Measurements from ENCODE around the gene TSC22D4. TPM values are rescaled to one million over a fixed set of nuclear protein-coding genes. Genes with fewer than 3 reads are reported as not detected.

TSC22D4 gene
- total and polyA plus RNA-seq, 2 experiments from 2014 or later: 14.6 to 24.9 TPM

GRCh38 chr7:100425347-100425746, 53.7 kb downstream of the TSC22D4 start:
- no peak for TF ChIP-seq ZNF331 (CRISPR knock-in tag; IDR thresholded peaks at IDR 0.05; ENCODE audit: low read depth)
- TF ChIP-seq EZH2phosphoT487 (IDR thresholded peaks at IDR 0.05; ENCODE audit: unreplicated experiment): no peak
- TF ChIP-seq ETS1 (IDR thresholded peaks at IDR 0.05): no peak
- no peak for TF ChIP-seq CREB1 (CRISPR knock-in tag; IDR thresholded peaks at IDR 0.05; ENCODE audit: low read depth)
- no peak for TF ChIP-seq POLR2AphosphoS5 (IDR thresholded peaks at IDR 0.05; ENCODE audit: low read depth)
- TF ChIP-seq CTCF (conservative IDR thresholded peaks at IDR 0.05; ENCODE audit: low read depth in 2 of 2): no peak
- TF ChIP-seq ZNF462 (CRISPR knock-in tag; IDR thresholded peaks at IDR 0.05): no peak
- no peak for TF ChIP-seq NANOG (IDR thresholded peaks at IDR 0.05; ENCODE audit: borderline replicate concordance)

More at GRCh38 chr7:100425347-100425746, 53.7 kb downstream of the TSC22D4 start:
- Histone ChIP-seq H3K9me2 (ENCODE audit: insufficient read depth) (0 out of 2 replicates have a peak, but pooled peaks cover 3% of the 10 kb centered on the region), H3K4me2 (no peak overlapping the region), H3K79me2 (replicated peaks; ENCODE audit: insufficient read depth) (peaks cover 2% of the 10 kb centered on the region), H3K27ac (ENCODE audit: low read depth) (no peak overlapping the region), H3K36me3 (ENCODE audit: insufficient read depth) (no peaks in the 10 kb centered on the region), H2AFZ (no peak overlapping the region), H3K27me3 (ENCODE audit: insufficient read depth) (peaks cover 9% of the 10 kb centered on the region), H3K4me1 (ENCODE audit: insufficient read depth) (no peaks in the 10 kb centered on the region), H3F3A (replicated peaks; ENCODE audit: low read depth) (no peaks in the 10 kb centered on the region), H3K4me3 (no peak overlapping the region), H4K20me1 (replicated peaks; ENCODE audit: insufficient read depth) (no peaks in the 10 kb centered on the region)
- H3K9me3 Mint-ChIP-seq: peaks cover 20% of the 10 kb centered on the region; the same call in 2 of the 3 replicates
- H3K4me1 Mint-ChIP-seq: peaks cover under 1% of the 10 kb centered on the region; the same call in 2 of the 3 replicates
- H3K36me3 Mint-ChIP-seq (ENCODE audit: low read depth): peaks cover 9% of the 10 kb centered on the region
- peaks cover 30% of the 10 kb centered on the region for H3K27me3 Mint-ChIP-seq (ENCODE audit: insufficient read depth, low read depth, poor library complexity)
- H3K27ac Mint-ChIP-seq: no peak overlapping the region
- H3K4me3 Mint-ChIP-seq: no peak overlapping the region
- ATAC-seq (no peak), DNase-seq (ENCODE audit: low spot score) (no peak)
